ENCODE measurements around the gene RAD9B. TPM values are rescaled to one million over a fixed set of nuclear protein-coding genes. Genes with fewer than 3 reads are reported as not detected.

RAD9B gene
- total RNA-seq, 2 donors from 2014 or later = 0.41 to 5.1 TPM

GRCh38 chr12:110534811-110535210 lies 32.7 kb downstream of the RAD9B start:
- no peaks in the 10 kb centered on the region for H3K36me3 ChIP-seq

DNA sequence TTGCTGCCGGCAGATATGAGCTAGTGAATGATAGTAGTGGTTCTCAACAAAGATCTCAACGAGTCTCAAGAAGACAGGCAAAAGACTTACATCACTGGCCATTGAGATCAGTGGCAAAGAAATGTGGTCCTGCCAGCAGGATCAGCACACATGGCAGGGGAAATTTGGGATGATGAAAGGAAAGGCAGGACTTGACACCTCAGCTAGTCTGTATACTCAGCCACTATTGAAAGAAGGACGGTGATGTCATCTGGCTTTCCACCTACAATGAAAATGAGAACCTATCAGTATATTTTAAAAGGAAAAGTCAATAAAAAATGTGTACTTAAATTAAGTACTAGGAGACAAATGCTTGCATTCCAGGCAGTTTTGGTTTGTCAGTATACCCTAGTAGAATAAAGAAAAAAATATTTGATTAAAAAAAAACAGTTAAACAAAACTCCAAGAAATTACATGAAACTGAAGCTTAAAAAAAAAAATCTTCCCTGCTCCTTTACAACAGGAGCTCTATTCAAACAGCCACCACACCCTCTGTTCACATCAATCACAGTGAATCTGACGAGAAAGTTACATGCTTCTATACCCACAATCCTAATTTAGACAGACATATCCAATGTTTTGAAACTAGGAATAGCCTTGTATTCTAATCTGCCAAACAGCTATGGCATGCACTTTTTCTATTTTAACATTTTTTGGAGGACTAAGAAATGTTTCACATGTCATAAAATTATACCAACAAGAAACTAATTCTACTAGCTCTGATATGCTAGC lies 34.9 kb downstream of the RAD9B start:
- no peak overlapping the region for H3K4me3 ChIP-seq
- TF ChIP-seq POLR2AphosphoS5 (IDR thresholded peaks at IDR 0.05) (no peak), CTCF (IDR thresholded peaks at IDR 0.05) (no peak), POLR2A (IDR thresholded peaks at IDR 0.05) (no peak)
- H3K27ac ChIP-seq = peak overlapping the region; percentile 48 to 71
- intact Hi-C loops (cut with DNase I) = no loop called here
- no peak for DNase-seq (ENCODE audit: low spot score)
- no peaks in the 10 kb centered on the region for H3K36me3 ChIP-seq
- no peaks in the 10 kb centered on the region for H3K9me3 ChIP-seq
- peaks cover 11% of the 10 kb centered on the region for H3K4me1 ChIP-seq (replicated peaks)
- WGBS = 41% methylated on average over 4 of the region's 4 CpGs
- no peaks in the 10 kb centered on the region for H3K27me3 ChIP-seq (replicated peaks; ENCODE audit: insufficient read depth)

More at GRCh38 chr12:110534811-110535210, 32.7 kb downstream of the RAD9B start:
- TF ChIP-seq CTCF (IDR thresholded peaks at IDR 0.05) = no peak
- no peak for TF ChIP-seq POLR2A (IDR thresholded peaks at IDR 0.05)
- TF ChIP-seq POLR2AphosphoS5 (IDR thresholded peaks at IDR 0.05) = no peak
- Histone ChIP-seq H3K4me1 (replicated peaks) (peaks cover 12% of the 10 kb centered on the region), H3K4me3 (no peak overlapping the region), H3K27me3 (replicated peaks; ENCODE audit: insufficient read depth) (no peaks in the 10 kb centered on the region), H3K27ac (no peak overlapping the region), H3K9me3 (no peaks in the 10 kb centered on the region)
- no peak for DNase-seq (ENCODE audit: low spot score)
- 92% methylated on average over 6 of the region's 6 CpGs for WGBS
- intact Hi-C loops (cut with DNase I) = no loop called here

DNA sequence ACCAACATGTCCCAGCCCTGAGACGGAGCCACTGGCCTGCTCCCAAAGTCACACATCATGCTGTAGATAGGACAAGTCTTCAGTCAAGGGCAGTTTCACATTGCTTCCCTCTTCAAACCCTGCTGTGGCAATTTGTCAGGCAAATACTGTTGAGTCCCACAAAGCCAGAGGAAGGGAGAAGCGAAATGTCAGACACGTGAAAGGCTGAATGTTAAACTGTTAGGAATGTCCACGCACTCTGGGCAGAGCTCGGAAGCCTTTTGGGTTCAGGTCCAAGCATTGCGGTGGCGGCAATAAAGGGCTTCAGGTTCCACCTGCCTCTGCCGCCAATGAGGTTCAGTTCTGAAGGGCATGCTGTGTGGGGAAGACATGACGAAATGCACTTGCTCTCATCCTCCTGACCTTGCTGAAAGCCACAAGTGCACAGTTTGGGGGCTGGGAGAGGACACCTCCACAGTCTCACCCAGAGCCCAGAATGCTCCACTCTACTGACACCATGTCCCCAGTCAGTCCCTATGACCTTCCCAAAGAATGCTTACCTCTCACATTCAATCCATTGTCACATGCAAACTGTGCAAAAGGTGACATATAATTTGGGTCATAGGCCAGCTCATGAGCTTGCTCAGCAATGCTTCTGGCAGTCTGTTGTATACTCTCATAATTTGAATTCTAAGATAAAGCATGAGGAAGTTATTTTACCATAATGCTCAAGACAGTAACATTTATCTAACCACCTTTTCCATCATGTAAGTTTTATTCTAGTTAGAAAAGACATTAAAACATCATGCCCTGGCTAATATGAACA lies 35.7 kb downstream of the RAD9B start:
- Histone ChIP-seq H3K27ac (peak overlapping the region; percentile 48 to 71), H3K4me1 (replicated peaks) (peaks cover 9% of the 10 kb centered on the region), H3K9me3 (no peaks in the 10 kb centered on the region), H3K27me3 (replicated peaks; ENCODE audit: insufficient read depth) (no peaks in the 10 kb centered on the region), H3K36me3 (no peaks in the 10 kb centered on the region), H3K4me3 (no peak overlapping the region)
- WGBS = 14% methylated on average over 9 of the region's 9 CpGs
- peak; percentile 82 for DNase-seq (ENCODE audit: low spot score)
- peak; percentile 68 for TF ChIP-seq POLR2AphosphoS5 (IDR thresholded peaks at IDR 0.05)
- TF ChIP-seq POLR2A (IDR thresholded peaks at IDR 0.05) = peak; percentile 25
- TF ChIP-seq CTCF (IDR thresholded peaks at IDR 0.05) = no peak
- intact Hi-C loops (cut with DNase I) = no loop called here

- 76% methylated on average over 5 of the region's 5 CpGs for WGBS
- DNase-seq (ENCODE audit: low spot score) = no peak
Measured at GRCh38 chr12:110538869-110539622, 36.9 kb downstream of the RAD9B start.

More at GRCh38 chr12:110538869-110539622, 36.9 kb downstream of the RAD9B start:
- no peaks in the 10 kb centered on the region for H3K9me3 ChIP-seq
- H3K36me3 ChIP-seq = no peaks in the 10 kb centered on the region
- H3K27me3 ChIP-seq (replicated peaks; ENCODE audit: insufficient read depth) = no peaks in the 10 kb centered on the region
- peak overlapping the region; percentile 48 to 71 for H3K27ac ChIP-seq
- no peak overlapping the region for H3K4me3 ChIP-seq
- no peak for TF ChIP-seq POLR2AphosphoS5 (IDR thresholded peaks at IDR 0.05)
- no peak for TF ChIP-seq POLR2A (IDR thresholded peaks at IDR 0.05)
- TF ChIP-seq CTCF (IDR thresholded peaks at IDR 0.05) = no peak
- intact Hi-C loops (cut with DNase I) = no loop called here
- H3K4me1 ChIP-seq (replicated peaks) = peaks cover 7% of the 10 kb centered on the region

All from prostate gland (tissue), 2 donors.